GM19193 (cell line): Measurements from ENCODE around the gene CAMTA1.

Experiments
- POLR2A ChIP-seq: IDR thresholded peaks from 4 replicates; pipeline ENCODE4 v1.6.1; 2011; ENCODE audit not compliant: insufficient read depth, insufficient read length; ENCODE audit errors: extremely low read depth

The CAMTA1 gene

GRCh38 chr1:7008975-7009740 is 223.9 kb downstream of the CAMTA1 start:
- TF ChIP-seq POLR2A: no peak

- TF ChIP-seq POLR2A: no peak
Measured at GRCh38 chr1:7009741-7010525, 224.7 kb downstream of the CAMTA1 start.

GRCh38 chr1:7010534-7011200 is 225.4 kb downstream of the CAMTA1 start:
- no peak for TF ChIP-seq POLR2A

- TF ChIP-seq POLR2A: no peak
Measured at GRCh38 chr1:7011826-7012225, 226.6 kb downstream of the CAMTA1 start.

GRCh38 chr1:7012461-7012924 is 227.2 kb downstream of the CAMTA1 start:
- TF ChIP-seq POLR2A: no peak

- no peak for TF ChIP-seq POLR2A
Measured at GRCh38 chr1:7013833-7014639, 228.8 kb downstream of the CAMTA1 start.

GRCh38 chr1:7014640-7014930 is 229.3 kb downstream of the CAMTA1 start:
- no peak for TF ChIP-seq POLR2A

- no peak for TF ChIP-seq POLR2A
Measured at GRCh38 chr1:7015022-7015421, 229.8 kb downstream of the CAMTA1 start.

- TF ChIP-seq POLR2A: no peak
Measured at GRCh38 chr1:7018351-7018750, 233.1 kb downstream of the CAMTA1 start.

- TF ChIP-seq POLR2A: no peak
Measured at GRCh38 chr1:7018826-7019225, 233.6 kb downstream of the CAMTA1 start.

GRCh38 chr1:7019510-7019909 is 234.3 kb downstream of the CAMTA1 start:
- no peak for TF ChIP-seq POLR2A

- no peak for TF ChIP-seq POLR2A
Measured at GRCh38 chr1:7022058-7022457, 236.8 kb downstream of the CAMTA1 start.

- TF ChIP-seq POLR2A: no peak
Measured at GRCh38 chr1:7025013-7025412, 239.8 kb downstream of the CAMTA1 start.

GRCh38 chr1:7026169-7026568 is 240.9 kb downstream of the CAMTA1 start:
- no peak for TF ChIP-seq POLR2A

- TF ChIP-seq POLR2A: no peak
Measured at GRCh38 chr1:7032992-7033391, 247.7 kb downstream of the CAMTA1 start.
